Sciatic nerve (tissue), 2 donors: Measurements from ENCODE around the gene USP20. TPM values are rescaled to one million over a fixed set of nuclear protein-coding genes. Genes with fewer than 3 reads are reported as not detected.
"Not testable (repeated sequence)": the region's sequence is repeated elsewhere in the genome, so short reads cannot be mapped to it uniquely, and the experiment has no call there.

Source experiments
- ATAC-seq: fragments of 200-7000 bp; cut with Tn5 transposase; one replicate; pipeline ENCODE4 v1.9.1; 2020; ENCODE audit warnings: mild to moderate bottlenecking, moderate library complexity
- DNase-seq: peaks from one replicate; pipeline ENCODE4 v3.0.0-alpha.2; 2020; ENCODE audit warnings: low spot score
- intact Hi-C: fragments of 100-400 bp; cut with DNase I; formaldehyde crosslinking; loops from one replicate; pipeline ENCODE4 v1.14.2; 2022
- total RNA-seq: library from RNA; stranded (reverse); fragmentation: NEBNext Ultra II Directional; extraction: Animal tissue kit (Norgen Biotek cat#: 25700); gene quantifications from one replicate; pipeline ENCODE4 v1.2.1, GENCODE V29; 2021
- donor health status: DM: no; HTN: no; CAD: no.
- donor health status: DM: no; HTN: no; CAD: no.

The USP20 gene
- total RNA-seq, 1 donor from 2014 or later: 28.7 TPM

DNA sequence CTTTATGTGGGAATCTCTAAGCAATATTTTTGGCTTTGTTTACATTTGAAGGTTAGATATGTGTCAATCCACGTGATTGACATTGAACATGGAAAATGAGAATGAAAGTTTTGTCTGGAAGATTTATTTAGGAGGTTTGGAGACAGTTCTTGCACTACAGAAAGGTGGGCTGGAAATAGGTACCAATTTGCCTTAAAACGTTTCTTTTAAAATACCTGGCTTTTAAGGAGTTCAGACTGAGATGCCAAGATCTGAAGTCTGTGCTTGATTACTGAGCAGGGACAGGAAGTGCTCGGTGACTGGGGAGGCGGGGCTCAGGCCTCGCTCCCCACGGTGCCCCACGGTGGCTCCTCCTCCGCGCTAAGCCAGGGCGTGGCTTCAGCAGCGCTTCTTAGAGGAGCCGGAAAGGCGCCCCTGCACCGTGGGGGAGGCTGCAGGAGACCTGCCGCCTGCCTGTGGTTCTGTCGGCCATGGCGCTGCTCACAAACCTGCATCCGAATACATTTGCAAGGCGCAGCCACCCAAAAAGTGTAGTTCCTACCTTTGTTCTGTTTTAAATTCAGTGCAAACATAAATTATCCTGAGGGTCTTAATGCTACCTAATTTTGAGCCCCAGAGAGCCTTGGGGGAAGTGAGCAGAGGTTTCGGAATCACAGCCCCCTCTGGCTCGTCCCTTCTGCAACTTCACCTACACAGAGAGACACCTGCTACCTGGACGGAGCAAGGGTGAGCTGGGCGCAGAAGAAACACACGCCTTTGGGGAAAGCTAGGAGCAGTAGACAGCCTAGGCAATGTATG is 49.2 kb downstream of the USP20 start:
- DNase-seq (peak; percentile 92), ATAC-seq (peak; percentile 86)
- intact Hi-C loops: loop anchor here (5.0 to 10.0 kb wide), 3 partner anchors 170 to 350 kb away; partner anchors contain the start of gene GPR107

DNA sequence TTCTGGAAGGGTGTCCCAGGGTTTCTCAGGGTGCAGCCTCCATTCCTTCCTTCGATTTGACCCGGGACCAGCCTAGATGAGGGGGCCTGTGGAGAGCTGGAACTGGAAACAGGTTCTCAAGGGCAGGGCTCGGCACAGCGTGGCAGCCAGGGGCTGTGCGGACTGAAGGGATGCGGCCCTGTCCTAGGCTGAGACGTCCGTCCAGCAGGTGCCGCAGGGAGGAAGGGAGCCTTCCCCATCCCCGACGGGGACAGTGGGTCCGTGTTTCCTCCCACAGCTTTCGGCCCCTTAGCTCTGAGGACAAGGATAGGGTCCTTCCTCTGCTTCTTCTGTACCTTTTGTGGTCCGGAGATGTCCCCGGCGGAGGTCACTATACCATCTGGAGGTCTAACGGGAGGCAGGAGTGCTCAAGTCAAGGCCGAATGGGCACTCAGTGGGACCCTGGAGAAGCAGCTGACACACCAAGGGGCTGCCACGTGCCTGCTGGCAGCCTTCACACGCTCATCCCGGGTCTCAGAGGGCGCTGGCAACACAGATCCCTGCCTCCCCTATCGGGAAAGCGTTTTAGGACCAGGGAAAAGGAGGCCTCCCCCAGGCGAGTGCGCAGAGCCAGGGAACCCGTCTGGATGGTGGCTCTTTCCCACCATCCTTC is 49.9 kb downstream of the USP20 start:
- ATAC-seq (peak; percentile 71), DNase-seq (no peak)
- intact Hi-C loops: loop anchor here (10.0 kb wide), 2 partner anchors 170 to 350 kb away; partner anchors contain the start of gene GPR107

DNA sequence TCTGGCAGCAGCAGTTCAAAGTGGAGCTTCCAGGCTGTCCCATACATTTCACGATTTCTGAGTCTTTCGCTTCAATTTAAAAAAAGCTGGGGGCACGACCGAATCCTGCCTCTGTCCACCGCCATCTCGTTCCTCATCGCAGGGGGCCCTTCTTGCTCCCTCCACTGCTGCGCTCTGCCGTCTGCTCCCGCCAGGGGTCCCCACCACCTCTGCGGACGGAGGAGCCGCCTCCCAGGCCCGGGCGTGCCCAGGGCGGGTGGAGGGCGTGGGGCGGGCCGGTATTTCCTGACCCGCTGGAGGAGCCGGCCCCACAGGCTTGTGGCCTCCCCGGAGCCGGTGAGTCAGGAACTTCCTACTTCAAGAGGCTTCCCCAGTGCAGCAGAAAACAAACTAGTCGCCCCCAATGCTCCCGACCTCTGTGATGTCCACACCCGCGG is 50.4 kb downstream of the USP20 start:
- DNase-seq (peak; percentile 97), ATAC-seq (peak; percentile 94)
- intact Hi-C loops: loop anchor here (10.0 kb wide), 2 partner anchors 169 to 349 kb away; partner anchors contain the start of gene GPR107

DNA sequence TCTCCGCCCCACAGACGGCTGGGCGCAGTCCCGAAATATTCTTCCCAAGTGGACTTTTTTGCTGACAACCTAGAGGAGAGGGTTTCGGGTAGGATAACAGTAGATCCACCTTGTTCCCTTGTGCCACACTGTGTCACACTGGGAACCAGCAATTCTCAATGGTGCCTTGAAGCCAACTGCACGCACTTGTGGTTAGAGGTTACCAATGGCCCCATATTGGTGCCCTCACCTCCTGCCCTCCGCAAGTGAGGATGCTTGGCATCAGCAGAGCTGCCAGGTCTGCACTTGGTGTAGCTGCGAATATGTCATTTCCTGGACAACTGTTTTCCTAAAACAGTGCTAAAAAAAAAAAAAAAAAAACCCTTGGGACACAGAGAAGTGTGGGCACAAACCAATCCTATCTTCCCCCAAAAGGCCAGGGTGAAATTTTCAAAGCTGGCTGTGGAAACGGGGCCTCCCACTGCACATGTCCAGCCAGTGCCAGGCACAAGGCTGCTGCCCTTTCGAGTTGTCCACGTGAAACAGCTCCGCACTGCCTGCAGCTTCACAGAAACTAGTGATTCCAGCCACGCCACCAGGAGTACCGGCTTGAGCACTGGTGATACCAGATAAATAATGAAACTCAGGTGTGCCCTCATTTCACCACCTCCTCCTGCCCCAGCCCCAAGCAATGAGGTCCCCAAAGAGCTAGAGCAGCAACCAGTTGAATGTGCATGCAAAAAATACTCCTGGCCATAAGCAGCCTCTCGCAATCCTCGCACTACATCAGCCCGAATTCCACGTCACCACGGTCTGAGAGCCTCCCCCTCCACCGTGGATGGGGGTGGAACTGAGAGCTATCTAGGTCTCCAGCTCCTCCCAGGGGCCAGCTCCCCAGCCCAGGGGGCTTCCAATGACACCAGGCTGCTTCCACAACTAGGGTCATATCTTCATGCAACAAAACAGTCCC is 51.2 kb downstream of the USP20 start:
- DNase-seq: no peak
- intact Hi-C loops: loop anchor here (10.0 kb wide), 2 partner anchors 168 to 348 kb away; partner anchors contain the start of gene GPR107
- ATAC-seq: no peak

DNA sequence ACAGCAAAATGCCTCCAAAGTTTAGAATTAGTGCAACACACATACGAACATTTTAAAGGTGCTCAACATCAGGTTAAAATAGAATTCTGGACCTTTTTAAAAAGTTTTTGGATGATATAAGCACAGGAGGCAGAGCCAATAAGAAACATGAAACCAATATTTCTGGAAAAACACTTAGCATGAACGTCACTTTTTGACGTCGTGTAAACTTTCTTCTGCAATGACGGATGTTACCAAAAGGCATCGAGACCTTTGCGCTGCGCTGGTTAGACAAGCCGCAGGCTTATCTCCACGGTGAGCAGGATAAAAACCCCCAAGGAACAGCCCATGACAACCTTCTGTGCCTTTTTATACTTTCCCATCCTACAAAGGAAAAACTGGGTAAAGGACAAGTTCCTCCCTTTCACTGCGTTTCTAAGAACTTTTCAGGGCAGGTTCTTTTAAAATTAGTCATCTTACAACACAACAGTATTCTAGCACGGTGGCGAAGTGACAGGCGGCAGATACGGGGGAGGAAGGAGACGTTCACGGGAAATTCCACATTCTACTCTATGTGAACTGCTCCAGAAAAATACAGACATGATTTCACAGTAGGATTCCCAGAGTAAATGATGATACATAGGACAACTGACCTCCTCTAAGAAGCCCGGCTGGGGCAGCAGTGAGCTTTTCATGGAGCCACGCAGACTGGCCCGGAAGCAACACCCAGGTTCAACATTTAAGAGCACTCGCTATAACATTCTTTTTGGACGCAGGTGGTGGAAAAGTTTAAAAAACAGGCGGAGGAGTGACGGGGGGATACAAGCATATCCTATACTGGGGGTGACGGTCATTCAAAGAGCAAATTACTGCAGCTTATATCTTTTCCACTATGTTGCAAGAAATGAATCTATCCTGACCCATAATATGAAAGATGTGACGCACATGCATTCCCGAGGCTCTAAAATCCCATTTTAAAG is 52.4 kb downstream of the USP20 start:
- DNase-seq (no peak), ATAC-seq (no peak)
- intact Hi-C loops: loop anchor here (10.0 kb wide), 2 partner anchors 167 to 347 kb away; partner anchors contain the start of gene GPR107

DNA sequence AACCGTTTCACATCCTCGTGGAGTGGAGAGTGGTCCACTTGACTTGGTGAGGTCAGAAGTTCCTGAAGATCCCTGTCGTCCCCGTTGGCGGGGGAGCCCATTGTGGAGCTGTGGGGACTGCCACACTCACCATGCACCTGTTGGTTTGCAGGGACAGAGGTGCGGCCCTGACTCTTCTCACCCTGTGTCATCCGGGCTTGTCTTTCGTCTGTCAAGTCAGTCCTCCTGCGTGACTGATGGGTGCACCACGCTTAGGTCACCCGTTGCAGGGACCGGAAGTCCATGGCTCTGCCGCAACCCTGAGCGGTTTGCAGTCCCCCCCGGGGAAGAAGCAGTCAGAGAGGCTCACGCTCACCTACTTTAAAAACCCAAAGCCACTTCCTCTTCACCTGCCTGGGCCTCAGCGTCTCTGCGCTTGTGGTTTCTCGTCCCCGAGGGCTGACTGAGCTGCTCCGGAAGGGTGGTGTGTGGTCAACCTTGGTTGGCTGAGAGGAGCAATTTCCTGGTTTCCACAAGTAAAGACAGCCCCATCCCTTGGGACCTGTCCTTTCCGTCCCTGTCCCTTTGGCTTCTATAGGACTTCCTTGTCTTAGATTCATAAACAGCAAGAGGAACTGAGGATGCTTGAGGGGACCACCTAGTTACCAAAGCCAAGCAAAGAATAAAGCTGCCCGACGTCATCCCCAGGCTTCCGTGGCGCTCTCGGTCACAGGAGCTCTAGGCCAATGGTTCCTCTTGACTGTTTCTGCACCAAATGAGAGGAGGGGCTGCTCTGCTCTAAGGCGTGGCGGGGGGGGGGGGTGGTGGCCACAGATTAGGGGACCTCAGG is 53.2 kb downstream of the USP20 start:
- ATAC-seq: no peak
- no peak for DNase-seq
- intact Hi-C loops: loop anchor here (10.0 kb wide), 2 partner anchors 166 to 346 kb away; partner anchors contain the start of gene GPR107

DNA sequence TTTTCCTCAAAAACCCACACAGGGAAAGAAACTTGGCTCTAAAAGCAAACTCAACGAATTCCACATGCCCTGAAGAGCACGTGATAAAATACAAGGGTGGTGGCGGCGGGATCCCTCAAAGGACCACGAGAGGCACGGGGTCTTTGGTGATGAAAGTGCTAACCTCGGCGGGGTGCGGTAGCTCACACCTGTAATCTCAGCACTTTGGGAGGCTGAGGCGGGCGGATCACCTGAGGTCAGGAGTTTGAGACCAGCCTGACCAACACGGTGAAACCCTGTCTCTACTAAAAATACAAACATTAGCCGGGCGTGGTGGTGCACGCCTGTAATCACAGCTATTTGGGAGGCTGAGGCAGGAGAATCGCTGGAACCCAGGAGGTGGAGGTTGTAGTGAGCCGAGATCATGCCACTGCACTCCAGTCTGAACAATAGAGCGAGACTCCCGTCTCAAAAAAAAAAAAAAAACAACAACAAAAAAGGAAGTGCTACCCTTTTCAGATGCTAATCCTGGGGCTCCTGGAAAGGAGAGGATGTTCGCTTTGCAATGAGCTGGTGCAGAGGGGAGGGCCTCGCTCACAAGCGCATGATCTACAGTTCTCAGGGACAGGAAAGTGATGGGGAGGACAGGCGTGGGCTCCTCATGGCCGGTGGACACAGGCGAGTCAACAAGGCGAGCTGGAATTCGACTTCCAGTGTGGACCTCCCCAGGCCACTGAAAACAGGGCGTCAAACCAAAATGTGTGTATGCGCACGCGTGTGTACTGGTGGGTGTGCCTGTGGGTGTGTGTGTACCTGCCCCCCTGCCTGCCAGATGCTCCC is 54.1 kb downstream of the USP20 start:
- intact Hi-C loops: loop anchor here (10.0 kb wide), 2 partner anchors 165 to 345 kb away; partner anchors contain the start of gene GPR107
- no peak for ATAC-seq
- no peak for DNase-seq

DNA sequence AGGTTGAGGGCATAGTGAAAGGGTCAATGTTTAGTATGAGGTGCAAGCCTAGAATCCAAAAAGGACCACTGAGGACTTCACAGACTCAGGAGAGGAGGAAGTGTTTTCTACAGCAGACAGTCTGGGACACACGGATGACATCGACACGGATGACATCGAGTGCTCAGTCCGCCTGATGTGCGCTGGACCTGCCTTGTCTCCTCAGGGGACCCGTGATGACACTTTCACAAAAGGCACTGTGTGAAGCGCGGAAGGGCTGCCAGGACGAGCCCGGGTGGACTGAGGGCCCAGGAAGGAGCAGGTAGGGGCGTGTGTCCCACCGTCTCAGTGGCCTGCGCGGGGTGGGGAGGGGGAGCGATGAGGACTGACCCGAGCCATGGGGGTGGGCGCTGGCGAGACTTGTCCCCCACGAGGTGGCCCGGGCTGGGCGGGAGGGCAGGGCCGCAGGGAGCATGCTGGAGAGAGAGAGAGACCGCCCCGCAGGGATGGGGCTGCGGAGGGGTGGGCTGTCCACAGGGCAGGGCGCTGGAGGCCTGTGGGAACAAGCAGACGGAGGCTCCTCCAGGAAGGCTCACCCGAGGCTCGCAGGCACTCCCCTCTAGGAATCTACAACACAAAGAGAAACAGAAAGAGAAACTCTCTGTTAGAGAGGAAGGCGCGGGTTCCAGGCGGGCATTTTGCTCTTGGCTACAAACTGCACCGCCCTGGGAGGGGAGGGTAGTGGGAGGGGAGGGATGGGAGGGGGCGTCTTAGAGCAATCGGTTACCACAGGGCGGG is 54.9 kb downstream of the USP20 start:
- ATAC-seq: no peak
- intact Hi-C loops: loop anchor here (10.0 kb wide), 2 partner anchors 165 to 345 kb away; partner anchors contain the start of gene GPR107
- no peak for DNase-seq

DNA sequence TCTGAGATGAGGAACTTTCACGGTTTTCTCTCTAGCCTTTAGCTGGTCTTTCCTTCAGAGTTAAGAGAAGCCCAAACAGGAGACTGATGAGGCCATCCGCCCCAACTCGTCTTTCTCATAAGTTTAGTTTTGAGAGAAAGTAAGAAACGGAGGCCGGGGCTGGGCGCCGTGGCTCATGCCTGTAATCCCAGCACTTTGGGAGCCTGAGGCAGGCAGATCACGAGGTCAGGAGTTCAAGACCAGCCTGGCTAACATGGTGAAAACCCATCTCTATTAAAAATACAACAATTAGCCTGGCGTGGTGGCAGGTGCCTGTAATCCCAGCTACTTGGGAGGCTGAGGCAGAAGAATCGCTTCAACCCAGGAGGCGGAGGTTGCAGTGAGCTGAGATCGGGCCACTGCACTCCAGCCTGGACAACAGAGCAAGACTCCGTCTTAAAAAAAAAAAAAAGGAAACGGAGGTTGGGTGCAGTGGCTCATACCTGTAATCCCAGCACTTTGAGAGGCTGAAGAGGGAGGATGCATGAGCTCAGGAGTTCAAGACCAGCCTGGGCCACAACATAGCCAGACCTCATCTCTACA is 55.6 kb downstream of the USP20 start:
- intact Hi-C loops, ATAC-seq, DNase-seq: not testable (repeated sequence)

DNA sequence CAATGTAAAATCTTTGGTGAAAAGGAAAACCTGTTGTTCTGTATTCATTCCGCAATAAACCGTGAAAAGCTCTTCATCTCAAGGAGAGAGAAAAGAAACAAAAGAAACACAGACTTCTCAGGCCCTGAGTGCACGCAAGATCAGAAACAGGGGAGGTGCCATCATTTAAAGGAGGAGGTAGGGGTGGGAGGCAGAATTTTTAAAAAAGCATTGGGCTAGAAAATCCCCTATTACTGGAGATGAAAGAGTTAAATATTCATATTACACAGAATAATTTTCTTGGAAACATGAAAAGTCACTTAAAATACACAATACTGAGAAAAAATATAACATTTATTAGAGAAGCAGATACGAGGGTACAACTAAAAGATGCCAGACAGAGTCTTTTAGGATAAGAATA is 56.3 kb downstream of the USP20 start:
- ATAC-seq: no peak
- intact Hi-C loops: no loop called here

DNA sequence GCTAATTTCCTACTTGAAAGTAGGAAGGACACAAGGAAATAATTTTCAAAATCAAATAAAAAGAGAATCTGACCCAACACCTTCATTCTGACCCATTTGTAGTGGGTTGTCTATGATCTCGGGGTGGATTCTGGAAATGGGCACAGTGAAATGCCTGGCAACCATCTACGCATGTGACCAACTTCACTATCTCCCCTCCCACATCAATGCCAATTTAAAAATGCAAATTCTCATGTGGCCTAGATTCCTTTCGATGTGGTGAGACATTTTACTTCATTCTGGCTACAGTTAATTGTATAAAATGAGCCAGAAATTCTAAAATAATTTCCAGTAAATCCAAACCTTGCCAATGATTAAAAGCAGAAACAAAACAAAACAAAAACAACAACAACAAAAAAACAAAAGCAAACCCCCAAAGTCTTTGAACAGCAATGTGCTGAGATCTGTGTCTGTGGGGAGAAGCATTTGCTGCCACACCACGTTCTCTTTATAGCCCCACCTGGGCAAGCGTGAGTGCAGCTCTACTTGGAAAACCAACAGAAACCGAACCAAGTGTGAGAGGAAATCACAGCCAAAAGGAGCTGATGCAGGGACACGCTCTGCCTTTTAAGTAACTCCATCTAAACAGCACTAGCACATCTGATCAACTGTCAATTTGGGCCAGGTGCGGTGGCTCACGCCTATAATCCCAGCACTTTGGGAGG is 59.0 kb downstream of the USP20 start:
- ATAC-seq (no peak), DNase-seq (no peak)
- intact Hi-C loops: no loop called here

More for the DNA sequence above, 56.3 kb downstream of the USP20 start:
- no peak for DNase-seq

DNA sequence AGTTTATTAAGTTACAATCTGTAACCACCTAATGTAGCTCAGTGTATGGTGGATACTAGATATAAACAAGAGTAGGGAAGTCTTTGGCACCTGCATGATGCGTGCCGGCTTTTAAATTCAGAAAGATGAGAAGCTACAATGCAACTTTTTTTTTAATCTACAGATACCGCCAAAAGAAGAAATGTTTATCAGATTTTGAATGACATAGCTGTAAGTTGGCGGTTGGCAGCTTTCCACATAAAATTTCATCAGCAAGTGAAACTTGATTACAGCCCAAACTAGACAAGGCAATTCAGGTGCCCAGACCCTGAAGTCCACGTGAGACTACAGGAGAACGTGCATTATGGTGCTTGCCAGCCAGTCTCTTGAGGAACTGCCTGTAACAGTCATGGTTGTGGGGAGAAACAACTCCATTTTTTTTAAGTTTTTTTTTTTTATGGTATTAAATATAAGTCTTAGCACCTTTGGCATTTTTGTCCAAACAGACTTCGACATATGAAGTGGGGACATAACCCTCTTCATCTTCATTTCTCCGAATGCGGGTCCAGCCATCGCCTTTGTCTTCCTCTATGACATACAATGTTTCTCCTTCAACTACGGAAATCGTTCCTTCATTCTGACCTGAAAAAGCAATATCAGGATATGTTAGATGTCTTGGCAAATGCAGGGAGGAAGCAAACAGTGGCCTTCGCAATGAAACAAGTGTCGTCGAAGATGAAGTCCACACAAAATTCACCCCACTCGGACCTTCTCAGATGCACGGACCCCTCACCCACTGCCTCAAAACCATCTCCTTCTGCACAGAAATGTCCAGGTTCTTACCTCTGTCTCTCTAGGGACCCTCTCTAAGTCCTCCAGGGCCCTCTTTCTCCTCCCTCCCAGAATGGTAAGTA is 60.4 kb downstream of the USP20 start:
- intact Hi-C loops: no loop called here
- DNase-seq (no peak), ATAC-seq (no peak)

DNA sequence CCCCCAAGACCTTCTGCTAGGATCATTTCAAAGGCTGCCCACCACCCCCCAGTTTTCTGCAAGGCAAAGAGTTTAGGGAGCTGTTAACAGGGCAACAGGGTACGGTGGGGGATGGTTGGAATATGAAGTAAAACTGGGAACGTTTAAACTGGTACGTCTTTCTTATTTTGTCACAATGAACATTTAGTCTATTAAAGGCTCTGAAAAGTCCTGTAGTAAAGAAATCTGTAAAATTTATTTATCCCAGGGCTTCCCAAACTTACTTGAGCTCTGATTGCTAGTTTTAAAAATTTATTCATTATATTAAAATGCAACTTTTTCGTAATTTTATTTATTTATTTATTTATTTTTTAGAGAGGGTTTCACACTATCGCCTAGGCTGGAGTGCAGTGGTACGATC is 62.0 kb downstream of the USP20 start:
- intact Hi-C loops: no loop called here
- DNase-seq (no peak), ATAC-seq (no peak)
